ENCODE measurements around the gene PDZRN3.
A peak's percentile ranks its signal among the peaks of the same experiment; 100 is the strongest.
"Not testable (repeated sequence)": the region's sequence is repeated elsewhere in the genome, so short reads cannot be mapped to it uniquely, and the experiment has no call there.

The PDZRN3 gene

GRCh38 chr3:73467211-73467610 is 157.5 kb downstream of the PDZRN3 start:
- ATAC-seq (no peak), DNase-seq (no peak)
- Mint-ChIP-seq H3K9me3 (no peaks in the 10 kb centered on the region), H3K27me3 (peaks cover 18% of the 10 kb centered on the region), H3K27ac (no peak overlapping the region), H3K4me1 (no peaks in the 10 kb centered on the region), H3K4me3 (no peak overlapping the region)

DNA sequence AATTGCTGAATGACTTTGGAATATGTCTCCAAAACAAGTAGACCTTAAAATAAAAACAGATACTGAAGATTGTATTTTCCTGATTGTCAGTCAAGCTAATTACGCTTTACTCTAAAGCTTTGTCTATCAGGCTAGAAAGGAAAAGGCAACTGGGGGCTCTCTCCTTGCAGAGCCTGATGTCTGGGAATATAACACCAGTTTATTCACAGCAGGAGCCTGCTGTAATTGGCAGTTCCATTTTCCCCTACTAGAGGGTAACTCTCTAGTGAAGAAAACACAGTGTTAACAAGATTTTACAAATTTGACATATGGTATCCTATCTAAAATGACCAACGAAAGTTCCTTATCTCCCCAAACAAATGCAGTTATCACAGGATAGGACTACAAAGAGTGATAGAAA is 158.8 kb downstream of the PDZRN3 start:
- Mint-ChIP-seq H3K27me3 (peaks cover 9% of the 10 kb centered on the region), H3K4me3 (no peak overlapping the region), H3K9me3 (no peaks in the 10 kb centered on the region), H3K27ac (no peak overlapping the region), H3K4me1 (no peaks in the 10 kb centered on the region)
- no peak for ATAC-seq
- DNase-seq = no peak

DNA sequence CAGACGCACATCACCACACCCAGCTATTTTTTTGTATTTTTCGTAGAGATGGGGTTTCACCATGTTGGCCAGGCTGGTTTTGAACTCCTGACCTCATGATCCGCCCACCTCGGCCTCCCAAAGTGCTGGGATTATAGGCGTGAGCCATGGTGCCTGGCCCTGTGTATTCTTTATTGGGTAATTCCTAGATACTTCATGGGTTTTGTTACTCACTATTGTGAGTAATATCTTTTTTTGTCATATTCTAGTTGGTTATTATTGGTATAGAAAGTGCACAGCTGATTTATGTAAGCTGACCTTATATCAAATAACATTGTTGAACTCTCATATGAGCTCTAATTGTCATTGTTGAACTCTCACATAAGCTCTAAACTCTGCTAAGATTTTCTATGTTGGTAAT is 160.6 kb downstream of the PDZRN3 start:
- not testable (repeated sequence) for DNase-seq
- H3K27me3 Mint-ChIP-seq = peaks cover 15% of the 10 kb centered on the region

DNA sequence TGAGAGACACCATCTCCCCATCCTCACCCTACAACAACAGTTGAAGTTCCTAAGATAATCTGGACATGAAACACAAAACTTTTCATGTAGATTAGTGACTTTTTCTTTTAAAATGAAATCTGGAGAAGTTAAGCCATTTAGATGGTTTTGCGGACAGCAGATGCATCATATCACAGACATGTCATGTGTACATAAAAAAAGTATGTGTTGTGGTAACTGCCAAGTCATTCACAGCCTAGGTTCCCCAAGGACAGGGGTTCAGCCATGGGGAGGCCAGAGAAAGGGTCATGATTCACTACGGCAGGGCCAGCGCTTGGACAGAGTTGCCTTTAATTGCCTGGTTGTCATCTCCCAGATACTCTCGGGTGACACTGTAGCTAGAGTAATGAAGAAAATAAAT is 163.2 kb downstream of the PDZRN3 start:
- no peak for DNase-seq
- Mint-ChIP-seq H3K4me3 (no peak overlapping the region), H3K27ac (no peak overlapping the region), H3K9me3 (no peaks in the 10 kb centered on the region), H3K4me1 (no peaks in the 10 kb centered on the region), H3K27me3 (peaks cover 15% of the 10 kb centered on the region)
- no peak for ATAC-seq

More for the DNA sequence above, 160.6 kb downstream of the PDZRN3 start:
- H3K4me3 Mint-ChIP-seq, H3K9me3 Mint-ChIP-seq, ATAC-seq, H3K27ac Mint-ChIP-seq, H3K4me1 Mint-ChIP-seq: not testable (repeated sequence)

DNA sequence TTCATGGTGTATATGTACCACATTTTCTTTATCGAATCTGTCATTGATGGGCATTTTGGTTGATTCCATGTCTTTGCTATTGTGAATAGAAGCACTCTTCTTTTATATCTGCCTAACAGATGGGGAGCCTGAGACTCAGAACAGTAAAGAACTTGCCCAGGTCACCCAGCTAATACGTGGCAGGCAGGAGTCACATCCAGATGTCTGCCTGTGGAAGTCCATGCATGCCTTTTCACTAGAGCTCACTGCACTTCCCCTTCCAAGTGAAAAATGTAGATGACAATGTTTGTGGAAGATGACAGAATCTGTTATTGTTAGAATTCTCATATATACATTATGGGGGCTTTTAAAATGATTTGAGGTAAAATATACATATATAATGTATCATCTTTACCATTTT is 165.0 kb downstream of the PDZRN3 start:
- DNase-seq (no peak), ATAC-seq (no peak)
- Mint-ChIP-seq H3K27me3 (peaks cover 7% of the 10 kb centered on the region), H3K9me3 (no peaks in the 10 kb centered on the region), H3K4me1 (no peaks in the 10 kb centered on the region), H3K4me3 (no peak overlapping the region), H3K27ac (no peak overlapping the region)

DNA sequence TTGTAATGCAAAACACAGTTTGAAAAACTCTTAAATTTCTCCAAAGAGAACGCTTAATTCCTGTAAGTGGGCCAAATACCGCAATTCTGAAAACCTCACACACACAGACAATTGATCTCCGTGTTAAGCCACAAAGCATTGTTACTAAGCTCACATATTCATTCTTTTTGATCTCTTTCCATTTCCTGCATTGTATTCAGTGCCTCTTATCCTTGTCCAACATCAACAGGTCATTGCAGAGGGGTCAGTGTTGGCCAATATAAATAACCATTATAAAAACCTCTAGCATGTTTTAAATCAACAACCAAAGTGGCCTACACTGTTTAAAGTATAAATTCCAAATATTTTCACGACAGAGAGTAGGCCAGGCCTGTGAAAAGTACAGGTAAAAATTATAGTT is 171.1 kb downstream of the PDZRN3 start:
- H3K4me3 Mint-ChIP-seq = no peak overlapping the region
- no peak for DNase-seq
- ATAC-seq = no peak
- no peaks in the 10 kb centered on the region for H3K9me3 Mint-ChIP-seq
- peaks cover 14% of the 10 kb centered on the region for H3K27me3 Mint-ChIP-seq
- no peaks in the 10 kb centered on the region for H3K4me1 Mint-ChIP-seq
- no peak overlapping the region for H3K27ac Mint-ChIP-seq

- Mint-ChIP-seq H3K4me1 (no peaks in the 10 kb centered on the region), H3K9me3 (no peaks in the 10 kb centered on the region), H3K27ac (no peak overlapping the region), H3K4me3 (no peak overlapping the region), H3K27me3 (peaks cover 14% of the 10 kb centered on the region)
- DNase-seq (no peak), ATAC-seq (no peak)
Observed at GRCh38 chr3:73452729-73453128, 172.0 kb downstream of the PDZRN3 start.

GRCh38 chr3:73451301-73451944 is 173.3 kb downstream of the PDZRN3 start:
- ATAC-seq (no peak), DNase-seq (no peak)
- no peak overlapping the region for H3K4me3 Mint-ChIP-seq
- no peaks in the 10 kb centered on the region for H3K4me1 Mint-ChIP-seq
- no peaks in the 10 kb centered on the region for H3K9me3 Mint-ChIP-seq
- peaks cover 14% of the 10 kb centered on the region for H3K27me3 Mint-ChIP-seq
- H3K27ac Mint-ChIP-seq = no peak overlapping the region

DNA sequence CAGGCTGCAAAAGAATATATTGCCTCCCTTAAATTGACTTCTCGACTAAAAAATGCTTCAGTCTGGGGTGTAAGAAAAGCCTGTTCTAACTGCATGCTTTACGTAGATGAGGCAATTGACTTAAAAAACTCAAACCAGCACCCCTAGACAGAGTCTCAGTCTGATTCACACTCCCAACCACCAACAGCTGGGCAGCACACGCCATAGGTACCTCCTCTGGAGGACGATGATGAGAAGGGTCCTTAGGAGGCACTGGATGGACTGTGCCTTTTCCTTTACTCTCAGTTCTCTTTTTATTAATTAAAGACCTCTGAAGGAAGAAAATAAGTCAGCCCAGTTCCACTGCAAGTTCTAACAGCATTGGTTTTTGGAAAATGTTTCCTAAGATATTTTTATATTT is 175.0 kb downstream of the PDZRN3 start:
- no peaks in the 10 kb centered on the region for H3K9me3 Mint-ChIP-seq
- no peak for ATAC-seq

GRCh38 chr3:73448761-73449301 is 175.9 kb downstream of the PDZRN3 start:
- no peaks in the 10 kb centered on the region for H3K4me1 Mint-ChIP-seq
- peak; percentile 60 for ATAC-seq

More for the DNA sequence above, 175.0 kb downstream of the PDZRN3 start:
- no peaks in the 10 kb centered on the region for H3K4me1 Mint-ChIP-seq
- H3K4me3 Mint-ChIP-seq = no peak overlapping the region
- H3K27ac Mint-ChIP-seq = no peak overlapping the region
- H3K27me3 Mint-ChIP-seq = peaks cover 14% of the 10 kb centered on the region
- no peak for DNase-seq

DNA sequence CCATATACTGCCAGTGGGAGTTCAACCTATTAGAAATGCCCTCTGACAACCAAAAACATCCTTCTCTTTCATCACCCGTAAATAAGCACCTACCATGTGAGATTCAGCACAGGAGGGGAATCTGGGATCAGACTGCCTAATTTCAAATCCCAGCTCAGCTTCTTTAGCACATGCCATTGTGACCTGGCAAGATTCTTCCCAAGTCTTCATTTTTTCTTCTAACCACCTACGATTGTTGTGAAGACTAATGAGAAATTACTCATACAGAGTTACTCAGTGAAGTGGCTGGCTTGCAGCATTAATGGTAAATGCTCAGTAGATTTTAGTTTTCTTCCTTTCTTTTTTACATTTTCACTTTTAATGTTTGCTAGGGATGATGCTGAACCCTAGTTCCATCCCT is 176.7 kb downstream of the PDZRN3 start:
- Mint-ChIP-seq H3K9me3 (no peaks in the 10 kb centered on the region), H3K27ac (no peak overlapping the region), H3K4me1 (no peaks in the 10 kb centered on the region), H3K27me3 (peaks cover 14% of the 10 kb centered on the region), H3K4me3 (no peak overlapping the region)
- DNase-seq = no peak
- ATAC-seq = no peak

More at GRCh38 chr3:73448761-73449301, 175.9 kb downstream of the PDZRN3 start:
- H3K4me3 Mint-ChIP-seq = no peak overlapping the region
- no peak for DNase-seq
- H3K9me3 Mint-ChIP-seq = no peaks in the 10 kb centered on the region
- no peak overlapping the region for H3K27ac Mint-ChIP-seq
- H3K27me3 Mint-ChIP-seq = peaks cover 14% of the 10 kb centered on the region

DNA sequence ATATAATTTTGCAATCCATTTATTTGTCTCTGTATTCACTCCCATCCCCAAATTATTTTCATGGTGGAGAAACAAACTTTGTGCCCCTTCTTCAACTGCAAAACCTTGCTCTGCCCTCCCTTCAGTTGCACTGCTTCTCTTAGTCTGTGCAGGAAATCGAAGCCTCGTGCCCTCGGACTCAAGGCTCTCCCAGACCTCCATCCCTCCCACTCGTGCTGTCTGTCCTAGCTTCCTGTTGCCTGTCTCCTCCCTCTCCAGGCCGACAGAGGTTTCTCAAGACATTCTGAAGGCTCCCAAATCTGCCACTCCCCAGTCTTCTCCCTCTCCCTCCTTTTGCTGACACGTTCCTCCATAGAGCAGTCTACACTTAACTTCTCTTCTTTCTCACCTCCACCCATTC is 177.6 kb downstream of the PDZRN3 start:
- Mint-ChIP-seq H3K9me3 (no peaks in the 10 kb centered on the region), H3K27ac (no peak overlapping the region), H3K4me1 (no peaks in the 10 kb centered on the region), H3K4me3 (no peak overlapping the region), H3K27me3 (peaks cover 13% of the 10 kb centered on the region)
- DNase-seq (no peak), ATAC-seq (no peak)

- H3K4me1 Mint-ChIP-seq = no peaks in the 10 kb centered on the region
- H3K4me3 Mint-ChIP-seq = no peak overlapping the region
- no peak for DNase-seq
Observed at GRCh38 chr3:73446467-73447110, 178.2 kb downstream of the PDZRN3 start.

DNA sequence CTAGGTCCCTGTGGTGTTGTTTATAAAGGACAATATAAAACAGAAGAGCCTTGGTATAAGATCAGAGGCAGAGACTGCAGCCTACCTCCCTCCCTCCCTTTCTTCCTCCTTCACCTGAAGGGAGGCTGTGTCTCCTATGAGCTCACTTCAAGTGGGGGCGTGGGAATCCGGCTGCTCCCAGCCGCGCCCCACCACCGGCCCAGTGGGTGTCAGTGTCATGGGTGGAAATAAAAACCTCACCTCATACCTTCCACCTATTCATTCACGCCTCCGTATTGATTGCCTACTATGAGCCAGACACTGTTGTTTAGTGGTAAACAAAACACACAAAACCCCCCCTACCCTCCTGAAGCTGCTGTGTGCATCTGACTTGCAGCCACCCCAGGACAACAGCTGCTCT is 181.9 kb downstream of the PDZRN3 start:
- H3K27ac Mint-ChIP-seq = no peak overlapping the region
- ATAC-seq = no peak
- H3K27me3 Mint-ChIP-seq = no peaks in the 10 kb centered on the region
- no peaks in the 10 kb centered on the region for H3K4me1 Mint-ChIP-seq
- H3K9me3 Mint-ChIP-seq = no peaks in the 10 kb centered on the region
- no peak overlapping the region for H3K4me3 Mint-ChIP-seq
- no peak for DNase-seq

More at GRCh38 chr3:73446467-73447110, 178.2 kb downstream of the PDZRN3 start:
- peaks cover 8% of the 10 kb centered on the region for H3K27me3 Mint-ChIP-seq
- no peak for ATAC-seq
- no peaks in the 10 kb centered on the region for H3K9me3 Mint-ChIP-seq
- no peak overlapping the region for H3K27ac Mint-ChIP-seq

- ATAC-seq = no peak
- Mint-ChIP-seq H3K4me3 (no peak overlapping the region), H3K27me3 (no peaks in the 10 kb centered on the region), H3K4me1 (no peaks in the 10 kb centered on the region), H3K27ac (no peak overlapping the region), H3K9me3 (no peaks in the 10 kb centered on the region)
- no peak for DNase-seq
Observed at GRCh38 chr3:73442152-73442551, 182.6 kb downstream of the PDZRN3 start.

DNA sequence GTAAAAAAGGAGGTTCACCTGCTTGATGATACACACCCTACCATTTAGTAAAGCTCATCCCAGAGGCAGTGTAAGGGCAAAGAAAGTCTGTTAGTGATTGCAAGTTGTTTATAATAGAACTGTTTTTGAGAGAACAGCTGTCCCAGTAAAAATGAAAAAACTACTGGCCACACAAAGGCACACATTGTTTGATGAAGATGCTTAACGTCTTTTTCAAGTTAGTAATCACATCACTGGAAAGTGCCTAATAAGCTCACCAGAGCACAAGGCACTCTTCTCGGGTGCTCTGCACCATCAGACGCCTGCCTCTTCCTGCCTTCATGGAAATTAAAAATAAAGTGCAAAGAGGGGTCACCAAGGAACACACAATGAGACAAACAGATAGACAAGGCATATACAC is 186.9 kb downstream of the PDZRN3 start:
- Mint-ChIP-seq H3K27me3 (no peaks in the 10 kb centered on the region), H3K9me3 (no peaks in the 10 kb centered on the region), H3K4me3 (no peak overlapping the region), H3K4me1 (no peaks in the 10 kb centered on the region), H3K27ac (no peak overlapping the region)
- no peak for DNase-seq
- no peak for ATAC-seq

All from stimulated activated naive CD8-positive, alpha-beta T cell treated with anti-CD3 and anti-CD28 coated beads, Interleukin-15, amount 100 ng/mL, for 72 hours (primary cell).